ENCODE measurements around the gene EPHB1.
"Not testable (repeated sequence)": the region's sequence is repeated elsewhere in the genome, so short reads cannot be mapped to it uniquely, and the experiment has no call there.

EPHB1 gene

DNA sequence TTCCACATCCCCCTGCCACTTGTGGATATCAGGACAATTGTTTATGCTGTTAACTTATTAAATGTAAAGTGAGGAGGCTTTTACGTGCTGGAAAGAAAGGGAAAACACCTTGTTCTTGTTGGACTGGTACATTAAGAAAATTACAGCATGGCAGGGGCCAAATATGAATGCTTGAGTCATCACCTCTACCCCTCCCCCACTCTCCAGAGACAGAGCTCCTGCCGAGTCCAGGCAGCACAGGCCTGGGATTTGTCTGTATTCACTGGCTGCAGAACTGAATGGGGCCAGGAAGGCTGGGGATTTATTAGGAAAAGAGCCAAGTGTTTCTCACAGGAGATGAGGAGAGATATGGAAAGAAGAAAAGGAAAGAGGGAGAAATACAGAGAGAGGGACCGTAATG, 308.9 kb downstream of the EPHB1 start:
- in situ Hi-C loops (cut with HindIII; ENCODE audit: low sequenced_read_pairs) = no loop called here

- in situ Hi-C loops (cut with HindIII; ENCODE audit: low sequenced_read_pairs) = no loop called here
Observed at GRCh38 chr3:135106445-135106844, 311.4 kb downstream of the EPHB1 start.

DNA sequence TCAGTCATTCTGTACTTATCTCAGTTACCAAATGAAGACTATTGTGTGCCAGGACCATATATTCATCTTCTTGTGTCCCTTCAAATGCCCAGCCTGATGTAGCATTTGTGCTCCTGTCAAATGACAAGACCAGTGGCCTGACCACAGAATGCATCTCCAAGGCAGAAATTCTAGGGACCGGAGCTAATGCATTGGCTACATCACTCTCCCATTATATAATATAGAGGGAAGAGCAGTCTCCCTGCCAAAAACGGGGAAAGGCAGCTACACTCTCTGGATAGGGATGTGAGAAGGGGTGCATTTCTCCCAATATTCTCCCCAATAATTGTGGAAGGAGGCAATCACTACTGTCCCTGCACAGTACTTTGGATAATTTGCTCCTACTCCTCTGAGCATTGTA, 312.0 kb downstream of the EPHB1 start:
- in situ Hi-C loops (cut with HindIII; ENCODE audit: low sequenced_read_pairs) = no loop called here

GRCh38 chr3:135109681-135110080, 314.6 kb downstream of the EPHB1 start:
- in situ Hi-C loops (cut with HindIII; ENCODE audit: low sequenced_read_pairs) = no loop called here

GRCh38 chr3:135114551-135114950, 319.5 kb downstream of the EPHB1 start:
- in situ Hi-C loops (cut with HindIII; ENCODE audit: low sequenced_read_pairs) = not testable (repeated sequence)

DNA sequence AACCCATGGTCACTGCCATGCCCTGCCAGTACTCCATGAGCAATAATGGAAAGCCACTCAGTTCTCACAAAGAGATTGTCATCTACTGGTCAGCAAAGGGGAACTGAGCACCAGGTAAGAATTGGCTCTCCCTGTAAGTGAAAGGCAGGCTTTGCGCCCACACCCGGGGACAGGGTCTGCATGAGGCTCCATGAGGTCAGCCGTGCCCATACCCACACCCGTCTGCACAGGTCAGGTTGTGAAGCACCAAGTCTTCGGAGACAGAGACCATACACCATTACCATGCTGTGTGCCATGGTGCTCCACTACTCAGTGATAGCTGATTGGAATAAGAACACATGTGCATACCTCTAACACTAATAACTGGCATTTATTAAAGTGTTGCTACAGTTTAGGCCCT, 322.9 kb downstream of the EPHB1 start:
- in situ Hi-C loops (cut with HindIII; ENCODE audit: low sequenced_read_pairs) = no loop called here

DNA sequence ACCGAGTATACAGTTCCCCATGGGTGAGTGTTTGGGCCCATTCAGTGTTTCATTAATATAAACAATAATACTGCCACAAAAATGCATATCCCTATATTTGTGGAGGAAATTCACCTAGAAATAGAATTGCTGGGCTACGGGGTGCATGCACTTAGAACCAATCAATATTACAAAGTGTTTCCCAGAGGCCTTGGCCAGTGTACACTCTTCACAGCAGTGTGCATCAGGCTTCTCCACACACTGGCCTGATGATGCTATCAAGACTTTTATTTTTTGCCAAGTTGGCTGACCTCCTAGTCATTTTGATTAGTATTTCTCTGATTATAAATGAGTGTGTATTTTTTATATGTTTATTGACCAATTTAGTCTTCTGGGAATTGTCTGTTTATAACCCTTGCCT, 323.7 kb downstream of the EPHB1 start:
- in situ Hi-C loops (cut with HindIII; ENCODE audit: low sequenced_read_pairs) = no loop called here

DNA sequence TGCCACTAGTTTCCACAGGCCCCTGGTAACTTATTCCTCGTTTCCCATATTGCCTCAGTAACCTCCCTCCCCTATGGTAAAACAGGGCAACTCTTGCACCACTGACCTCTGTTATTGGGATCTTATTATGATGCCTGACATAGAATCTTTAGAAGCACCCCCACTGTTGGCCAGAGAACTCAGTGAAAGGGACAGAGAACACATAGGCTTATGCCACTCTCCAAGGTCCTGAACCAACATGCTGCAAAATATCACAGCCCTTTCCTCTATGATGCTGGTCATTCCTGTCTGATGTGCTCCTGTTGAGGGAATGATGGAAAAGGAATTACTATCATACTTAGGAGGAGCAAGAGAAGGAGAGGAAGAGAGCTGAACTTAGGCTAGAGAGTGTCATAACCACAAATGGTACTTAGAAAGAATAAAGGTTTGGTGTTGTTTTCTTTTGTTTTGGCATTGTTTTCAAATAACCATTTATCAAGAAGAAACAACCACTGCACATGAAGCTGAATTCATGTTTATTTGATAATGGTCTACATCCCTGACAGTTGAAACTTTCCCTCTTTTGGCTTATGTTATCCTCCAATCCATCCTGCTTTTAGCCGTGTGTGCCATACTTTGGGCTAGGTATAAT, 330.2 kb downstream of the EPHB1 start:
- in situ Hi-C loops (cut with HindIII; ENCODE audit: low sequenced_read_pairs) = no loop called here

- in situ Hi-C loops (cut with HindIII; ENCODE audit: low sequenced_read_pairs) = no loop called here
Observed at GRCh38 chr3:135127946-135128470, 332.9 kb downstream of the EPHB1 start.

DNA sequence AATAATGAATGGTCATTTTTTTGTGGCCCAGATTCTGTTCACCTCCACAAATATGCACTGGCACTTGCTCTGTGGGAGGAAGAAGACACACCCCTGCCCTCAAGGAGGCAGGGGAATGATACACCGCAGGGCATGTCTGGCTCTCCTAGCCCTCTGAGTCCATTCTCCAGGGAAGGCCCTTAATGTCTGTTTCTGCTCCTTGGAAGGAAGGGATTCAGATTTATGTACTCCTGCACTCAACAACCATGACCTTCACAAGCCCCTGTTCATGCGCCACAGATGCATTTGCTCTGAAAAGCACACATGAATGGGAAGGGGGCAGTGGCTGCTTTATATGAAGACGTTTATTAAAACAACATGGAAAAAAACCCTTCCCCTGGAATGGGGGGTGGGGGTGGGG, 333.8 kb downstream of the EPHB1 start:
- in situ Hi-C loops (cut with HindIII; ENCODE audit: low sequenced_read_pairs) = no loop called here

DNA sequence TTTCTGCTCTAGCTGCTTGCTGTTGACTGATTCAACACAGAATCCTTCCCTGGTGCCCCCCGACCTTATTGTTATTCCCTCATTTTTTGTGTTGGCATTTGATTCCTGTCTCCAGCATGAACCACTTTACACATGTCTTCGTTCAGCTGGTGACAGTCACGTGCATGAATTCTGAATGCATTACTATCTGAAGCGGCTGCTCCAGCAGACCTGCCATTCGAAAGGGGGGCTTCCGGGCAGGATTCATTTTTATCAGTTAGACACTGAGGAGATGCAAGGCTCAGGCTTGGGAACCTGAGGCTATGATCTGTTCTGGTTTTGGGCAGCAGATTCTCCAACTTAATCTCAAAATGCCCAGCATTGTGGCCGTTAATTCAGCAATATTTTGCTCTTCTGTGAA, 336.2 kb downstream of the EPHB1 start:
- in situ Hi-C loops (cut with HindIII; ENCODE audit: low sequenced_read_pairs) = no loop called here

DNA sequence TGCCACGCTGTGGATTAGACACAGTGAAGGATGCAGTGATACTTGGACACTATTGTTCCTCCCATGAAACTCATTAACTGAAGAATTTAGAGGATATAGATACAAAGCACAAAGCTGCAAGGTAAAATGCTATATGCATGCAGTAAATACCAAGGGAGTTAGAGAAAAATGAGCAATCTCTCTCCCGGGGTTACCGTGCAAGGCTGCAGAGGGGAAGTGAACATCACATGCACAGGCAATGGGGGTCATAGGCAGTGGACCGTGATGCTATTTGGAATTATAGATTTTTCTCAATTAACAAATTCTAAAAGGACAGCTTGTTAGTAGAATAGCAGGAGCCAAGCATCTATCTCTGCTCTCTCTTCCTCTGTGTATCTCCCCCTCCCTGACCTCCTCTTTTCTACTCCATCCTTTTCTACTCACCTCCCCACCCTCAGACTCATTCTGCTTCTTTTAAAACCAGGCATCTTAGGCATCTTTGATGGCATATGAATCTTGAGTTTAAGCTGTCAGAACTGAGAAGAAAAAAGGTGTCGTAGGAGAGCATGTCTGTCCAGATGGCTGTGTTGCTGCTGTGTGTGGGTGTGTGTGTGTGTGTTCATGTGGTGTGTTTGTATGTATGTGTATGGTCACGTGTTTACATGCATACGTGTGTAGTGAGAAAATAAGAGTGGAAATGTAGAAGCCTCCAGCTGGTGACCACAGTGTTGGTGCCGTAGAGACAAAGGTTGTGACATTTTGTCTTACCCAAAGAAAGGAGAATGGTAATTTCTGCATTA, 339.0 kb downstream of the EPHB1 start:
- in situ Hi-C loops (cut with HindIII; ENCODE audit: low sequenced_read_pairs) = no loop called here

DNA sequence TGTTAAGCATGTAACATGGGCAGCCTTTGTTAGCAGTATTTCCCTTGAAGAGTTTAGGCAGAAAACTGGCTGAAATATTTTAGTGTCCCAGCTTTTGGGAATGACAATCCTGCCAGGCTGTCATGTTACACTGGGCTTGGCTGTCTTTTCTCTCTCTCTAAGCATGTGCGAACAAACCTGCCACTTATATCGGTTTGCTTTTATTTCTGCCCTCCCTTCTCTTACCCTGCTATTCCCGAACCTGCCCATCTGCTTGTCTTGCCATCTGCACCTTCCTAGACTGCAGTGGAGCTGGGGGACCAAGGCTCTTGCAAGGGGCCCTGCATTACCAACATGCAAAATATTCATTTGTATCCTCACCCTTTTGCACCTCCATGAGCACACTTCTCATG, 339.6 kb downstream of the EPHB1 start:
- in situ Hi-C loops (cut with HindIII; ENCODE audit: low sequenced_read_pairs) = no loop called here

DNA sequence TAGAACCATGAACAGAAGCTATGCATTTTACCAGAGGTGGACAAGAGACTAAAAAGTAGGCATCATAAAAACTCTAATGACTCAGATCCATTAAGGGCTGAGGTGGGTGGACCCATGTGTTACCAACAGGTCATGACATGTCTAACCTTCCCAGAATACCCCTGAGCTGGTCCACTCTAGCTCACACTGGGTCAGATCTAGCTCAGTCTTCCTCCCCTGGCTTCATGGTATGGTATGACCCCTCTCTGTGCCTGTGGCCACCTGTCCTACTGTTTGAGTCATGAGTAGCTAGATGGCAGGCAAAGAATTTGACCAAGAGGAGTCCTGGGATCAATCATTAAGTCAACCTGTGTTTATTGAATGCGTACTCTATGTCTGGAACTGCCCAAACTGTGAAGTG, 340.4 kb downstream of the EPHB1 start:
- in situ Hi-C loops (cut with HindIII; ENCODE audit: low sequenced_read_pairs) = no loop called here

- in situ Hi-C loops (cut with HindIII; ENCODE audit: low sequenced_read_pairs) = no loop called here
Observed at GRCh38 chr3:135136361-135137100, 341.5 kb downstream of the EPHB1 start.

DNA sequence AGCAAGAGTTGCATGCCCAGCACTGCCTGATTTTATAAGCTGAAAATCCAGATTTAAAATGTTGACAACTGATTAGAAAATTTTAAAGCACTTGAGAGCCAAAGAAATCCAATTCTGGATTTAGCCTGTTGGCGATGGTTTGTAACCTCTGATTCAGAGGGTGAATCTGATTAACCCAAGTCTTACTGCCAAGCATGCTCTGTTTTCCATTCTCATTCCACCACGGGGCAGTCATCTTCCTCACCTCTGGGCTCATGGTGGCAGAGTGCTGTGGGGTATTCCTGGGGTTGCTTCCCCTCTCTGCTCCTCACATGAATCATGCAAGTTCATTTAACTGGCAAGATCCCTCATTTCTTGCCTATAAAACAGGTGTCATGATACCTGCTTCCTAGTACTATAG, 342.2 kb downstream of the EPHB1 start:
- in situ Hi-C loops (cut with HindIII; ENCODE audit: low sequenced_read_pairs) = no loop called here

- in situ Hi-C loops (cut with HindIII; ENCODE audit: low sequenced_read_pairs) = no loop called here
Observed at GRCh38 chr3:135138776-135139175, 343.7 kb downstream of the EPHB1 start.

- in situ Hi-C loops (cut with HindIII; ENCODE audit: low sequenced_read_pairs) = no loop called here
Observed at GRCh38 chr3:135140591-135140990, 345.5 kb downstream of the EPHB1 start.

DNA sequence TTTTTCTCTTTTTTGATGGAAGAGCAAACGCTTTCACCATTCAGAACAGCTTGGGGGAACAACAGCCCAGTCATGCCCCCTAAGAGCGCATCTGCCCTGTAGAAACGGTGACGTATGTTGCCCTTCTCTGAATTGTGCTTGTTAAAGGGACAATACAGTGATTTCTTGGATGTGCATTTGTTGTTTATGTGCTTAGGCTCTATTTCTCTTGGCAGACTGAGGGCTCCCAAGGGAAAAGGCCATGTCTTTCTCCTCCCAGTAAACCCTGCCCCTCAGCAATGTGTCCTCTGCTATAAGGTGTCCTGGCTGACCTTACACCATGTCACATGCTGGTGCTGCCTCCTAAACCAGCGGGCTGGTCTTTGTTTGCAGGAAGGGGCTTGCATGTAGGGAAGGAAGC, 346.1 kb downstream of the EPHB1 start:
- in situ Hi-C loops (cut with HindIII; ENCODE audit: low sequenced_read_pairs) = no loop called here

- in situ Hi-C loops (cut with HindIII; ENCODE audit: low sequenced_read_pairs) = no loop called here
Observed at GRCh38 chr3:135141672-135142071, 346.6 kb downstream of the EPHB1 start.

DNA sequence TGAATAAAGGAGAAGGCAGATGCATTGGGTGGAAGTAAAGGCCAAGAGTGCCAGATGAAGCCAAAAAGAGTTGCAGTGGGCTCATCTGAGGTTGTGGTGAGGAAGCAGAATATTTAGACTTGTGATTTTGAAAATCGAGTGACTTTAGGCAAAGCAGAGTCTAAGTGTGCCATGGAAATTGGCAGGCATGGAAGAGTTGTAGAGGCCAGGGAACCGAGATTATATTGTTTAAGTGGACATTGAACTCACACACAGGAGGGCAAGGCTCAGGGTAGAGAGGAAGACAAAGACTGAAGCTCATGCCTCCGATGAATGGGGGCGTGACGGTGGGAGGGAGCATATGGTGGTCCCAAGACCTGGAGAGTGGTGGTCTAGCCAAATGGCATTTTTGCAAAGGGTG, 347.5 kb downstream of the EPHB1 start:
- in situ Hi-C loops (cut with HindIII; ENCODE audit: low sequenced_read_pairs) = no loop called here

GRCh38 chr3:135143474-135143873, 348.4 kb downstream of the EPHB1 start:
- in situ Hi-C loops (cut with HindIII; ENCODE audit: low sequenced_read_pairs) = no loop called here

All from endothelial cell of hepatic sinusoid (primary cell).